D721Med (cell line): Measurements from ENCODE around the gene NFU1.

Experiments used
- DNase-seq: peaks from one replicate; pipeline ENCODE4 v3.0.0; 2011; ENCODE audit warnings: low spot score; ENCODE audit not compliant: insufficient read length
- FAIRE-seq: peaks from 2 replicates; lab custom pipeline; 2011; peaks lifted over from hg19 to GRCh38; lab: Jason Lieb, UNC
- TF ChIP-seq, protein P1 (sequence below): IDR thresholded peaks from 2 replicates; pipeline ENCODE4 v1.5.1; 2012; ENCODE audit warnings: mild to moderate bottlenecking, control low read depth; ENCODE audit not compliant: insufficient read depth; ENCODE audit errors: missing control alignments

The NFU1 gene

DNA sequence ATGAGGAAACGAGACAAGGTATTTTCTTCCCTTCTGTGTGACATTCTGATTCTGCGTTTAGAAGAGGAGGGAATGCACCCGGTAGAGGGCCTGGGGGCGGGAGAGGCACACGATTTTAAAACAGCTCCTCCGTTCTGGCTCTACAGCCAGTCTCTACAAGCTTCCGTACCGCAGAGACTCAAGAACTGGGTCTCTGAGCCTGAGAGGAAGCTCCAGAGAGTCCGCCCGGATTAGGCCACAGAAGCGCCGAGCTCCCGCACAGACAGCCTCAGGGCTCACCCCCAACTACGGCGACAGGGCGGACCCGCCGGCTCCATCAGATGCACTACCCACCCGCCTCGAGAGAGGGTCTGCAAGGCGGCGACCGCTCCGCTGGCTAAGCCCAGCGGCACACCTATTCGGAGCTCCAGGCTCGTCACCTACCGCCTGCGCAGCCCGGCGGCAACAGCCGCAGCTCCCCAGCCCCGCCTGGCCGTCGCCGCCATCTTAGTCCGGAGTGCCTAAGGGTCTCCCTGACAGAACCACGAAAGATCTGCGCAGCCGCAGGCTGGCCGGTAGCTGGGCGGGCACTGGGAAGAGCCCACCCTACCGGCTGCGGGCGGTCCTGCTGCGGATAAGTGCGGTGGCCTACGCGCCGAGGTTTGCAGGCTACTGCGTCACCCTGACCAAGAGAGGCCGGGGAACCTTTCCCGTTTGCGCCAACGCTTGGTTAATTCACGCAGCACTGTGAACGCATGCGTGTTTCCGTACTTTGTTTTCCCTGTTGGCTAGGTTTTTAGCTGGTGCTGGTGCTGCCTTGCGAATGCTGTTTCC lies at the start of gene NFU1:
Gene NFU1, minus strand, starts transcription at position 498 of the 813 bp plus-strand sequence. Its CDS starts 13 bp downstream, at position 485.
- TF ChIP-seq, protein P1, sequence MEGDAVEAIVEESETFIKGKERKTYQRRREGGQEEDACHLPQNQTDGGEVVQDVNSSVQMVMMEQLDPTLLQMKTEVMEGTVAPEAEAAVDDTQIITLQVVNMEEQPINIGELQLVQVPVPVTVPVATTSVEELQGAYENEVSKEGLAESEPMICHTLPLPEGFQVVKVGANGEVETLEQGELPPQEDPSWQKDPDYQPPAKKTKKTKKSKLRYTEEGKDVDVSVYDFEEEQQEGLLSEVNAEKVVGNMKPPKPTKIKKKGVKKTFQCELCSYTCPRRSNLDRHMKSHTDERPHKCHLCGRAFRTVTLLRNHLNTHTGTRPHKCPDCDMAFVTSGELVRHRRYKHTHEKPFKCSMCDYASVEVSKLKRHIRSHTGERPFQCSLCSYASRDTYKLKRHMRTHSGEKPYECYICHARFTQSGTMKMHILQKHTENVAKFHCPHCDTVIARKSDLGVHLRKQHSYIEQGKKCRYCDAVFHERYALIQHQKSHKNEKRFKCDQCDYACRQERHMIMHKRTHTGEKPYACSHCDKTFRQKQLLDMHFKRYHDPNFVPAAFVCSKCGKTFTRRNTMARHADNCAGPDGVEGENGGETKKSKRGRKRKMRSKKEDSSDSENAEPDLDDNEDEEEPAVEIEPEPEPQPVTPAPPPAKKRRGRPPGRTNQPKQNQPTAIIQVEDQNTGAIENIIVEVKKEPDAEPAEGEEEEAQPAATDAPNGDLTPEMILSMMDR = peak; percentile 36
- peak; percentile 98 for DNase-seq
- no peak for FAIRE-seq

DNA sequence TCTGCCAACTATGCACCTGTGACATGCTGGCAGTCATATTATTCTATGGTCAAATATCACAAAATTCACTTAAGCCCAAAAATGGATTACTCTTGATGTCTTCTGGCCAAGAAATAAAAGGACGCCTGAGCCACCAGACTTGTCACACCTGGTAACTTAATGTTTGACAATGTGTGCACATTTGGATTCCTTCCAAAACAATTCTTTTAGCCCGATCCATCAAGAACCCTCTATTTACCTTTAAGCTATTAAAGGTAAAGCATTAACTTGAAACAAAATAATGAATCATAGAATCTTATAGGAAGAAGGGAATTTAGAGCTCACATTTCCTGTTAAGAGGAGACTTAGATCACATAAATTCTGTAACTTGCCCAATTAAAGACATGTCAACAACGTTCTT lies 46.5 kb upstream of the NFU1 start:
- FAIRE-seq = no peak
- DNase-seq = no peak
- TF ChIP-seq, protein P1 = no peak

DNA sequence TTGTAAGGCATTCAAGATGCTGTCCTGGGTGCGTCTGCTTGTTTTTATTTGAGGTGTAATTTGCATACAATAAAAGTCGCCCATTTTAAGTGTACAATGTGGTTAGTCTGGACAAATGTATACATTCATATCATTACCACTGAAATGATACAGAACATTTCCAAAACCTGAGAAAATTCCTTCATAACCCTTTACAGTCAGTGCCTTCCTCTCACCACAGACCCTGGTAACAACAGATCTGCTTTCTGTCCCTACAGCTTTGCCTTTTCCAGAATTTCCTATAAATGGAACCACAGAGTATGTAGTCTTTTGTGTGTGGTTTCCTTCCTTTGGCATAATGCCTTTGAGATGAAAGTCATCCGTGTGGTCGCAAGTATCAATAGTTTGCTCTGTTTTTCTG lies 45.8 kb upstream of the NFU1 start:
- no peak for DNase-seq
- FAIRE-seq = no peak
- TF ChIP-seq, protein P1 = no peak

DNA sequence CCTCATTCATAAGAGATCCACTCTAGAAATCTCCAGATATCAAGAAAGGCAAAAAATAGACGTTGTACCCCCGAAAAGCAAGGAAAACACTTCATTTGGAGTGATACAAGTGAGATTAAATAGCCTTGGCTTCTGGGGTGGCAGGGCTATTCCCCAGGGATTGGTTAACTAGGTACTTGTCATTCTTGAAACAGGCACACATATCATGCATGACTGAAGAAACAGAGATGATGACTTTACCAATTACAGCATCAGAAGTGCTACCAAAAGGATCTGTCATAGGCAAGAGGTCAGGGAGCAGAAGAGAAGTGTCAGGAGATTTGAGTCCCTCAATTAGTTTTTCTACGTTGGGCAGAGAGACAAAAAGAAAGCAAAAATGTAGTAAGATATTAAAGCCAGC lies 45.2 kb upstream of the NFU1 start:
- FAIRE-seq (no peak), DNase-seq (no peak)
- TF ChIP-seq, protein P1 = no peak

DNA sequence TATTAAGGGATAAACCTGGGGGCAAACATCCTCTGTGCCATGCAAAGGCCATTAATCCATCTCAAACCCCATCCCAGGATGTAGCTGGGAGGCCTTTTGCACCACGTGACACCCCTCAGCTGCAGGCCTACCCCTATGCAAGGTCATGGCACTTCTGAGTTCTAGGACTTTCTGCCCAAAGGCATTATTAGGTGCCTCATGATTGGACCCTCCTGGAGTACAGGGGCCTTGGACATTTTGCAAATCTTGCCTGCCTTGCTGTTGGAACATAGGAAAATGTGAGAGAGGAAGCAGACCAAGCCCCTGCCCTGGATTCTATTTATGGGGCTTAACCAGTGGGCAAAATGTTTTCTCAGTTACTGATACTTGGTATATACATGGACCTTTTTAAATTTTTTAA lies 44.2 kb upstream of the NFU1 start:
- TF ChIP-seq, protein P1 = no peak
- FAIRE-seq (no peak), DNase-seq (no peak)

DNA sequence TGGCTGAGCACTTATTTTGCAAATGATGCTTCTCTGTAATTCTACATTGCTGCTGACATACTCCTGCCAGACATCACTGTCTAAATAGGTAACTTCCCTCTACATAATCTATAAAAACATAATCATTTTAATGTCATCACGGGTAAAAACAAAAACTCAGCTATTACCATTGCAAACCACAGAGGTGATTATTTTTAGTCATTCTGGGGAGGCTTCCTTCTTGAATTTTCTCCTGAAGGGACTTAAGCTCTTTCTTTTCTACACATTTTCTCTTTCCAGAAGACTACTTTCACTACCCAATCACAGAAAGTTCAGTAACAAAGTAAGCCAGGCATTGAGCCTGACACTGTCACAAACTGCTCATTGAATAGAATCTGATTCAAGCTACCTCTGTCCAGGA lies 40.4 kb upstream of the NFU1 start:
- TF ChIP-seq, protein P1 = no peak
- FAIRE-seq (no peak), DNase-seq (no peak)

DNA sequence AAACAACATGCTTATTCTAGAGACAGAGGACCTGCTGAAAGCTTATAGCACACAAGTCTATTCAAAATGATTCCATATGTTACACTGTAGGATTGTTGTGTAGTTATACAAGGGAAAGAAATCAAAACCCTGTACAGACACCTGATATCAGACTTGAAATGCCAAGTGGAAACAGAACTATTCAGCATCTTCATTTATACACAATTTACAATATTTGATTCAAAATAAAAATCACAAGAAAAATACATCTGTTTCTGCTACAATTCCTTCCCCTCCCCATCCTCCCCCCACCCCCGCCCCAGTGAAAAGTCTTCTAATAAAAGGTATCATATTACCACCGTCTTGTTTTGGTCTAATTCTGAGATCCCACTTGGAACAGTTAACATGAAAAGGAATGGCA lies 37.5 kb upstream of the NFU1 start:
- FAIRE-seq (no peak), DNase-seq (no peak)
- TF ChIP-seq, protein P1 = no peak
